A673 (cell line): ENCODE results near the gene HMGN2. TPM values are rescaled to one million over a fixed set of nuclear protein-coding genes. Genes with fewer than 3 reads are reported as not detected.

Experiments
- BruUV-seq: library from RNA; stranded (reverse); fragments of 400-500 nt; replicated peaks from 2 replicates; lab custom pipeline; 2021; lab: Mats Ljungman, UMichigan
- CTCF ChIA-PET: fragments of 300-600 bp; sonication (Branson Sonifier 250); formaldehyde crosslinking; loops from one replicate; lab custom pipeline; 2022; ENCODE audit warnings: antibody characterized with exemption; lab: Charles Lee
- POLR2A ChIA-PET: fragments of 300-600 bp; sonication (Branson Sonifier 250); formaldehyde crosslinking; loops from one replicate; lab custom pipeline; 2022; ENCODE audit warnings: antibody characterized with exemption; ENCODE audit not compliant: low non-redundant PET; lab: Charles Lee
- DNase-seq: peaks from one replicate; pipeline ENCODE4 v3.0.0-alpha.2; 2015; ENCODE audit warnings: low spot score
- H3K27ac ChIP-seq: fragments of 200-600 bp; sonication (generic); 2 replicates; pipeline ENCODE4 v1.5.1; 2016; ENCODE audit warnings: mixed run types, low read depth, mild to moderate bottlenecking, mixed read lengths, antibody characterized with exemption, low read length; ENCODE audit not compliant: poor library complexity, severe bottlenecking
- H3K27me3 ChIP-seq: fragments of 200-600 bp; sonication (generic); replicated peaks from 2 replicates; pipeline ENCODE4 v1.6.1; 2017; ENCODE audit warnings: mixed run types, low read depth, mild to moderate bottlenecking, mixed read lengths, antibody characterized with exemption, low read length; ENCODE audit not compliant: insufficient read depth, poor library complexity
- H3K36me3 ChIP-seq: fragments of 200-600 bp; sonication (generic); 2 replicates; pipeline ENCODE4 v1.6.1; 2016; ENCODE audit warnings: mixed run types, mild to moderate bottlenecking, mixed read lengths, antibody characterized with exemption, low read length; ENCODE audit not compliant: insufficient read depth, poor library complexity, severe bottlenecking
- H3K4me1 ChIP-seq: fragments of 200-600 bp; sonication (generic); 2 replicates; pipeline ENCODE4 v1.6.1; 2017; ENCODE audit warnings: mixed run types, mild to moderate bottlenecking, mixed read lengths, antibody characterized with exemption, low read length; ENCODE audit not compliant: insufficient read depth, poor library complexity, severe bottlenecking
- H3K4me3 ChIP-seq: fragments of 200-600 bp; sonication (generic); 2 replicates; pipeline ENCODE4 v1.5.1; 2016; ENCODE audit warnings: low read depth, mixed run types, mild to moderate bottlenecking, mixed read lengths, low read length; ENCODE audit not compliant: poor library complexity, severe bottlenecking
- H3K9me3 ChIP-seq: fragments of 200-600 bp; sonication (generic); 2 replicates; pipeline ENCODE4 v1.6.1; 2016; ENCODE audit warnings: mixed run types, low read depth, mild to moderate bottlenecking, mixed read lengths, antibody characterized with exemption, low read length; ENCODE audit not compliant: poor library complexity, severe bottlenecking
- EZH2 ChIP-seq: fragments of 200-600 bp; sonication (generic); IDR thresholded peaks from 2 replicates; pipeline ENCODE4 v1.6.1; 2017; ENCODE audit warnings: borderline replicate concordance, low read depth, mild to moderate bottlenecking, mixed read lengths, antibody characterized with exemption, low read length; ENCODE audit not compliant: poor library complexity, severe bottlenecking
- intact Hi-C: fragments of 100-400 bp; cut with micrococcal nuclease; formaldehyde crosslinking; loops from one replicate; pipeline ENCODE4 v1.10.0; 2022; ENCODE audit not compliant: unreplicated experiment
- total RNA-seq: library from RNA; stranded (reverse); gene quantifications from 2 replicates; pipeline ENCODE4 v1.2.3, GENCODE V29; 2021
- TF ChIP-seq, protein P1 (sequence below): fragments of 300-800, 200-600 bp; sonication (generic); conservative IDR thresholded peaks from 2 replicates; pipeline ENCODE4 v1.5.1; 2017; ENCODE audit warnings: low read depth, mild to moderate bottlenecking, antibody characterized with exemption, low read length, moderate library complexity, mixed read lengths

HMGN2 gene
- total RNA-seq, 1 experiment from 2014 or later = 1,080 TPM

DNA sequence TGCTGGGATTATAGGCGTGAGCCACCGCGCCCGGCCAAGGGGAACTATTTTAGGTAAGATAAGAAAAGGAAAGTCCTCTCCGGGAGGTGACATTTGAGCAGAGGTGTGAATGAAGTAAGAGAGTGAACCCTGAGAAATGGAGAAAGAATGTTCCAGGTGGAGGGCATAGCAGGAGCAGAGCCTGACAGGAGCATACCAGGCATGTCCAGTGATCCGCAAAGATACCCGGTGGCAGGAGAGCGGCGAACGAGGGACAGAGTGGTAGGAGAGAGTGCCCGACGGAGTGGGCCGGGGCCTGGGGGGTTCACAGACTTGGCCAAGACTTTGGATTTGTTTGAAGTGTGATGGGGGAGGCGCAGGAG lies 49.4 kb downstream of the HMGN2 start:
- no TSS peak for BruUV-seq
- Histone ChIP-seq H3K27ac (no peak overlapping the region), H3K4me3 (no peak overlapping the region), H3K9me3 (no peaks in the 10 kb centered on the region), H3K4me1 (no peaks in the 10 kb centered on the region), H3K27me3 (peaks cover 3% of the 10 kb centered on the region), H3K36me3 (no peaks in the 10 kb centered on the region)
- no peak for DNase-seq
- TF ChIP-seq, protein P1, sequence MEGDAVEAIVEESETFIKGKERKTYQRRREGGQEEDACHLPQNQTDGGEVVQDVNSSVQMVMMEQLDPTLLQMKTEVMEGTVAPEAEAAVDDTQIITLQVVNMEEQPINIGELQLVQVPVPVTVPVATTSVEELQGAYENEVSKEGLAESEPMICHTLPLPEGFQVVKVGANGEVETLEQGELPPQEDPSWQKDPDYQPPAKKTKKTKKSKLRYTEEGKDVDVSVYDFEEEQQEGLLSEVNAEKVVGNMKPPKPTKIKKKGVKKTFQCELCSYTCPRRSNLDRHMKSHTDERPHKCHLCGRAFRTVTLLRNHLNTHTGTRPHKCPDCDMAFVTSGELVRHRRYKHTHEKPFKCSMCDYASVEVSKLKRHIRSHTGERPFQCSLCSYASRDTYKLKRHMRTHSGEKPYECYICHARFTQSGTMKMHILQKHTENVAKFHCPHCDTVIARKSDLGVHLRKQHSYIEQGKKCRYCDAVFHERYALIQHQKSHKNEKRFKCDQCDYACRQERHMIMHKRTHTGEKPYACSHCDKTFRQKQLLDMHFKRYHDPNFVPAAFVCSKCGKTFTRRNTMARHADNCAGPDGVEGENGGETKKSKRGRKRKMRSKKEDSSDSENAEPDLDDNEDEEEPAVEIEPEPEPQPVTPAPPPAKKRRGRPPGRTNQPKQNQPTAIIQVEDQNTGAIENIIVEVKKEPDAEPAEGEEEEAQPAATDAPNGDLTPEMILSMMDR = no peak
- no peak for TF ChIP-seq EZH2
- CTCF ChIA-PET = interaction anchor here (1.2 kb wide), 1 partner anchor 22 kb away, joined by 3 read pairs; no protein-coding TSS in a partner anchor
- intact Hi-C loops = no loop called here
- POLR2A ChIA-PET = no interaction called here

DNA sequence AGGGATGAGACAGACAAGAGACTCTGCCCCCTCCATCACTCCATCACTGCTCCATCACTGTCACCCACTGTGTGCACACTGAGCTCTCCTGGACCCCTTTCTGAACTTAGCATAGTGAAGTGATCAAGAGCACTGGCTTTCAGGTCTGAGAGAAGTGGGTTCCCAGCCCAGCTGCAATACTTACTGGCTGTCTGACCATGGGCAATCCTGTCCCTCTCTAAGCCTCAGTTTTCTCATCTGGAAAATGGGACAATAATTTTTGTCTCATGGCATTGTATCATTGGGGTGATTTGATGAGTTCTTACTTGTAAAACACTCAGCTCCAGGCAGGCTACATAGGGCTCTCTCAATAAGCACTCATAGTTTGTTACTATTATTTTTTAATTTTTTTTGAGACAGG lies 49.8 kb downstream of the HMGN2 start:
- H3K4me1 ChIP-seq = no peaks in the 10 kb centered on the region
- peaks cover 3% of the 10 kb centered on the region for H3K27me3 ChIP-seq
- H3K27ac ChIP-seq = no peak overlapping the region
- ChIA-PET POLR2A (no interaction called here), CTCF (interaction anchor here (1.2 kb wide), 1 partner anchor 22 kb away, joined by 3 read pairs; no protein-coding TSS in a partner anchor)
- no peaks in the 10 kb centered on the region for H3K9me3 ChIP-seq
- no peak for DNase-seq
- no TSS peak for BruUV-seq
- intact Hi-C loops = no loop called here
- no peak overlapping the region for H3K4me3 ChIP-seq
- H3K36me3 ChIP-seq = no peaks in the 10 kb centered on the region
- TF ChIP-seq EZH2 = no peak
- TF ChIP-seq, protein P1 = no peak

DNA sequence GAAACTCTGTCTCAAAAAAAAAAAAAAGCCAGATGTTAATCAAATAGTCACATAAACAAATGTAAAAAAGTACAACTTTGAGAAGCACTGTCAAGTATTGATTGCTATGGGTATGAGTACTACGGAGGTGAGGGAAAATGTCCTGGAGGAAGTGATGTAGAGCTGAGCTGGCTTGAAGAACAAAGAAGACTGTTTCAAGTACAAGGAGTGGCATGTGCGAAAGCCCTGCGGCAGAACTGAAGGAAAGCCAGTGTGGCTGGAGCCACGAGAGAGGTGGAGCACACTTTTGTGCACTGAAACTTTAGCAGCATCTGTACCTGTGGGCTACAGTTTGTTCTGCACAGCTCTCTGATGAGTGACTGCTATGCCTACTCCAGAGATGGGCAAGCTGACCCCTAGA lies 51.9 kb downstream of the HMGN2 start:
- intact Hi-C loops = no loop called here
- H3K4me3 ChIP-seq = no peak overlapping the region
- no TSS peak for BruUV-seq
- ChIA-PET POLR2A (no interaction called here), CTCF (no interaction called here)
- peaks cover 3% of the 10 kb centered on the region for H3K27me3 ChIP-seq
- H3K36me3 ChIP-seq = no peaks in the 10 kb centered on the region
- TF ChIP-seq, protein P1 = no peak
- no peak for TF ChIP-seq EZH2
- no peak for DNase-seq
- H3K9me3 ChIP-seq = no peaks in the 10 kb centered on the region
- no peaks in the 10 kb centered on the region for H3K4me1 ChIP-seq
- H3K27ac ChIP-seq = no peak overlapping the region

Other genes starting within 250 kb of the HMGN2 start
- 51.3 and 51.5 TPM in 2 replicates for gene CEP85, start 238.2 kb upstream of the HMGN2 start, total RNA-seq
- gene SH3BGRL3, start 192.4 kb upstream of the HMGN2 start, total RNA-seq = 133 and 138 TPM in 2 replicates
- gene UBXN11, start 165.8 kb upstream of the HMGN2 start, total RNA-seq = 22.1 and 25.4 TPM in 2 replicates
- not detected in 2 replicates for gene CD52, start 154.5 kb upstream of the HMGN2 start, total RNA-seq
- gene CRYBG2, start 118.3 kb upstream of the HMGN2 start, total RNA-seq = not detected in 2 replicates
- not detected in 2 replicates for gene ZNF683, start 99.7 kb upstream of the HMGN2 start, total RNA-seq
- 0.15 and 0.39 TPM in 2 replicates for gene LIN28A, start 61.6 kb upstream of the HMGN2 start, total RNA-seq
- 50.7 and 53.6 TPM in 2 replicates for gene DHDDS, start 40.1 kb upstream of the HMGN2 start, total RNA-seq
- 6.3 and 8.8 TPM in 2 replicates for gene RPS6KA1, start 57.3 kb downstream of the HMGN2 start, total RNA-seq
- gene ARID1A, start 223.6 kb downstream of the HMGN2 start, total RNA-seq = 120 and 123 TPM in 2 replicates